Esophagus squamous epithelium (tissue), 5 donors: ENCODE results near the gene PPP1R8. TPM values are rescaled to one million over a fixed set of nuclear protein-coding genes. Genes with fewer than 3 reads are reported as not detected.
"Not testable (repeated sequence)": the region's sequence is repeated elsewhere in the genome, so short reads cannot be mapped to it uniquely, and the experiment has no call there.

ENCODE experiments used
- DNase-seq: peaks from one replicate; lab custom pipeline; 2025; lab: John Stamatoyannopoulos, UW
- H3K27ac ChIP-seq, 4 donors: fragments of 200-600 bp; sonication (generic); one replicate each; pipeline ENCODE4 v1.5.1; 2016 to 2019; ENCODE audit warnings: mild to moderate bottlenecking in 1 of 4
- H3K27me3 ChIP-seq, 4 donors: fragments of 200-600 bp; sonication (generic); 1 replicate in 3 of 4; 2 replicates in 1 of 4; pipeline versions ENCODE4 v1.5.1 to v1.6.0; 2017 to 2021; ENCODE audit warnings: antibody characterized with exemption in 1 of 4
- H3K36me3 ChIP-seq, 3 donors: fragments of 200-600 bp; sonication (generic); one replicate each; pipeline ENCODE4 v1.5.1; 2016 to 2019
- H3K4me1 ChIP-seq, 3 donors: fragments of 200-600 bp; sonication (generic); one replicate each; pipeline ENCODE4 v1.5.1; 2017 to 2019
- H3K4me3 ChIP-seq, 4 donors: fragments of 200-600 bp; sonication (generic); 1 replicate in 3 of 4; 2 replicates in 1 of 4; pipeline ENCODE4 v1.5.1; 2016 to 2019; ENCODE audit warnings: mild to moderate bottlenecking in 2 of 4, moderate library complexity in 1 of 4
- H3K9me3 ChIP-seq, 3 donors: fragments of 200-600 bp; sonication (generic); one replicate each; pipeline ENCODE4 v1.5.1; 2016 to 2019
- POLR2A ChIP-seq, 4 donors: fragments of 450-650 bp; IDR thresholded peaks; one replicate each; pipeline ENCODE4 v1.6.1; 2017; ENCODE audit warnings: antibody characterized with exemption in 4 of 4, mild to moderate bottlenecking in 4 of 4, moderate library complexity in 3 of 4
- WGBS, 2 donors: methylation state at CpG; one replicate each; pipeline ENCODE4 v1.1.5; 2018; 5-methylcytosine and 5-hydroxymethylcytosine counted together
- intact Hi-C: fragments of 100-400 bp; cut with DNase I; formaldehyde crosslinking; loops from one replicate; pipeline ENCODE4 v1.15.0; 2022
- total RNA-seq, 4 donors: library from RNA; depleted of rRNA; stranded (reverse); fragments of >200 nt; gene quantifications; one replicate each; pipeline ENCODE4 v1.1.0, GENCODE V29; 2016
- TF ChIP-seq, protein P1 (sequence below), 6 experiments: fragments of 450-650 bp in 4 of 6; fragments of 200-600 bp in 2 of 6; sonication (generic) in 2 of 6; IDR thresholded peaks; one replicate each; pipeline ENCODE4 v1.5.1; 2016 to 2019; ENCODE audit warnings: antibody characterized with exemption in 6 of 6, mild to moderate bottlenecking in 4 of 6, moderate library complexity in 4 of 6
- donor health status: DM: yes; HTN: yes; CAD: no.

PPP1R8 gene
- total RNA-seq, 4 donors from 2014 or later = 21.3 to 41.2 (median 33.4) TPM

DNA sequence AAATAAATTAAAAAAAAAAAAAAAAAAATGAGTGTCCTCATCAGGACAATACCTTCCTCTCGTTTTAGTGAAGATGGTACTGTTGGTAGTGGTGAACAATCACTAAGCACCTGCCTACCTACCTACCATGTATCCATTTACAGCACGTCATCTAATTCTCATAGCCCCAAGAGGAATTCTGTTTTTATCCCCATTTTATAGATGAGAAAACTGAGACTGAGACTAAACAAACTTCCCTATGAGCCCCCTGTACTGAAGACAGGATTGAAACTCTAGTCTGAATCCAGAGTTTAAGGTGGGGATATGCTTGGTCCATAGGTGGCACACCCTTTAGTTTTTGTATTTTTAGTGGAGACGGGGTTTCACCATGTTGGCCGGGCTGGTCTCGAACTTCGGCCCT is 24.5 kb downstream of the PPP1R8 start:
- WGBS, 2 donors = 78 to 83% methylated on average over 6 of the region's 6 CpGs
- Histone ChIP-seq H3K27ac (no peak overlapping the region), H3K9me3 (no peaks in the 10 kb centered on the region), H3K4me1 (peaks cover 3 to 12% (median 5%) of the 10 kb centered on the region in 3 donors), H3K4me3 (no peak overlapping the region), H3K27me3 (no peaks in the 10 kb centered on the region), H3K36me3 (peaks cover 2 to 20% (median 7%) of the 10 kb centered on the region in 3 donors)
- DNase-seq = no peak
- no peak for TF ChIP-seq POLR2A (IDR thresholded peaks at IDR 0.05)
- TF ChIP-seq, protein P1, sequence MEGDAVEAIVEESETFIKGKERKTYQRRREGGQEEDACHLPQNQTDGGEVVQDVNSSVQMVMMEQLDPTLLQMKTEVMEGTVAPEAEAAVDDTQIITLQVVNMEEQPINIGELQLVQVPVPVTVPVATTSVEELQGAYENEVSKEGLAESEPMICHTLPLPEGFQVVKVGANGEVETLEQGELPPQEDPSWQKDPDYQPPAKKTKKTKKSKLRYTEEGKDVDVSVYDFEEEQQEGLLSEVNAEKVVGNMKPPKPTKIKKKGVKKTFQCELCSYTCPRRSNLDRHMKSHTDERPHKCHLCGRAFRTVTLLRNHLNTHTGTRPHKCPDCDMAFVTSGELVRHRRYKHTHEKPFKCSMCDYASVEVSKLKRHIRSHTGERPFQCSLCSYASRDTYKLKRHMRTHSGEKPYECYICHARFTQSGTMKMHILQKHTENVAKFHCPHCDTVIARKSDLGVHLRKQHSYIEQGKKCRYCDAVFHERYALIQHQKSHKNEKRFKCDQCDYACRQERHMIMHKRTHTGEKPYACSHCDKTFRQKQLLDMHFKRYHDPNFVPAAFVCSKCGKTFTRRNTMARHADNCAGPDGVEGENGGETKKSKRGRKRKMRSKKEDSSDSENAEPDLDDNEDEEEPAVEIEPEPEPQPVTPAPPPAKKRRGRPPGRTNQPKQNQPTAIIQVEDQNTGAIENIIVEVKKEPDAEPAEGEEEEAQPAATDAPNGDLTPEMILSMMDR (IDR thresholded peaks at IDR 0.05) = no peak
- intact Hi-C loops = loop anchor here (5.0 kb wide), 1 partner anchor 127 kb away; no protein-coding TSS in a partner anchor

DNA sequence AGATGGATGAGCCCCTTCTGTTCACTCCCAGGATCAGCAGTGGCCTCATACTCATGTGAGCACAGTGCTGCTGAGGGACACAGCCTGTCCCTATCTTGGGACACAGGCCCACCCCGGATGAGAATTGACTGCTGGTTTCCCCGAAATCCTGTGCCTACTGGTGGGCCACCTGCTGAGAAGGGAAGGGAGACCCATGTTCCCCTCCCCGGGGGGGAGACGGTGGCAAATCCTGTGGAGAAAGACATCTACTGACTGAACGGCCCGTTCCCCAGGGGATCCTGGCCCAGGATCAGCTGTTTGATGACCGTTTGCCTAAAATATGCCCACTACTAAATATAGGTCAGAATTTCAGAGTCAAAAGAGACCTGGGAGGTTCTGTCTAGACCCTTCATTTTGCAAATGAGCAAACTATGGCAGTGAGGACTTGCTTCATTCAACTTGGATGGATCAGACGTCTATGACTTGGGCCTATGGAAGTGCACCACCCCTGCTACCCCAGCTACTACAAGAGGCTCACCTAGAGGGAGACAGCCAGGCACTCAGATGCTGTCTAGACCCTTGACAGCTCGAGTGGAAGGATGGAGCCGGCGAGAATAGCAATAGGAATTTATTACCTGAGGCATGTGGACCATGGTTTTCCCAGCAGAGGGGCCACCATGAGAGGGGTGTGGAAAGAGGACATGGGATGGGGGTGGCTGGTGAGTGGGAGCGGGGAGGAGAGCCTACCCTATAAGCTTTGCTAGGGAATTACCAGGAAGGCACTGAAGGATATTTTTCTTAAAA is 26.2 kb downstream of the PPP1R8 start:
- no peak for DNase-seq
- H3K4me3 ChIP-seq = no peak overlapping the region
- no peak overlapping the region for H3K27ac ChIP-seq
- H3K9me3 ChIP-seq = no peaks in the 10 kb centered on the region
- H3K36me3 ChIP-seq = peaks cover 0 to 3% (median 0%) of the 10 kb centered on the region in 3 donors
- H3K27me3 ChIP-seq = no peaks in the 10 kb centered on the region
- peaks cover 3 to 10% (median 5%) of the 10 kb centered on the region in 3 donors for H3K4me1 ChIP-seq
- intact Hi-C loops = loop anchor here (5.0 kb wide), 1 partner anchor 126 kb away; no protein-coding TSS in a partner anchor
- no peak for TF ChIP-seq POLR2A (IDR thresholded peaks at IDR 0.05)
- TF ChIP-seq, protein P1 (IDR thresholded peaks at IDR 0.05) = no peak
- WGBS, 2 donors = 65 to 66% methylated on average over 8 to 12 of the region's 12 CpGs

DNA sequence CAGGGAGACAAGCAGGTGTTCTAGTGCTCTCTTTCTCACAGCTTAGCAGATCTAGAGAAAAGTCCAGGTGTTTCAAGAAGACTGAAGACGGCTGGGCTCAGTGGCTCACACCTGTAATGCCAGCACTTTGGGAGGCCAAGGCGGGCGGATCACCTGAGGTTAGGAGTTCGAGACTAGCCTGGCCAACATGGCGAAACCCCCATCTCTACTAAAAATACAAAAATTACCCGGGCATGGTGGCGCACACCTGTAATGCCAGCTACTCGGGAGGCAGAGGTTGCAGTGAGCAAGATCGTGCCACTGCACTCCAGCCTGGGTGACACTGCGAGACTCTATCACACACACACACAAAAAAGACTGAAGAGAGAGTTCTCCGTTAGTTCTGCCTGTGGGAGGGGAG is 27.0 kb downstream of the PPP1R8 start:
- intact Hi-C loops = loop anchor here (5.0 kb wide), 1 partner anchor 125 kb away; no protein-coding TSS in a partner anchor
- H3K4me3 ChIP-seq, H3K27ac ChIP-seq, H3K27me3 ChIP-seq, DNase-seq, H3K36me3 ChIP-seq, H3K9me3 ChIP-seq: not testable (repeated sequence)
- 76 to 86% methylated on average over 9 to 10 of the region's 11 CpGs for WGBS, 2 donors
- H3K4me1 ChIP-seq = peaks cover 3 to 13% (median 5%) of the 10 kb centered on the region in 3 donors

DNA sequence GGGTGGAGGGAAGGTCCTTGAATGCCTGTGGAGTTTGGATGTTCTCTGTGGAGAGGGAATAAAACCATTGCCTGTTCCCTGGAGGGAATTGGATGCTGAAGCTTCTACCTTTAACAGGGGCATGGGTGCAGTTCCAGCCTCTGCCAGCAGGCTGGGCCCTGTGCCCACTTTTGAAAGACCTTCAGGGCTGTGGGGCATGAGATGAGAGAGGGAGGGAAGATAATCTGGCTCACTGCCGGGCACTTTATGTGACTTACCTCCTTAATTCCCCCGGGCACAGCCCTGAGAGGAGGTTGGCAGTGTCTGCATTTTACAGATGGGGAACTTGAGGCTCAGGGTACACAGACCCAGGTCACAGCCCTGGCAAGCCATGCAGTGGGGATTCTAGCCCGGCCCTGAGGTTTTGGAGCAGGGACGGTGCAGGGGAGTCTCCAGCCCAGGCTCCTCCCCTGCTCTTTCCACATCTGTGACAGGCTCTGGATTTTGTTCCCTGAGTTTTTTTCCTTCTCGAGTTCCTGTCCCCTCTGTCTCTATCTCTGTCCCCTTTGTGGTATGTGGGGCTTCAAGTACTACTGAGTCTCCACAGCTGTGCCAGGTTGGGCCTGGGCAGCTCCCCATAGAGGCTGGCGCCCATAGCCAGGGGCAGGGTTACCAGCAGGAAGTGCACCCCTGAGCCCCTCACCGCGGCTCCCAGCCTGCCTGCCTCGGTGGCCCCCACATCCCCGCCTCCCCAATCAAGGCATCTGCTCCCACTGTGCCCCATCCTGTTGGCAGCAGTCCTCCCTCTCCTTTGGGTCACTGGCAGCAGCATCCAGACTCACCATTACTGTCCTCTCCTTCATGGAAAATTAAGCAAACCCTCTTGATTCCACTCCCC is 27.7 kb downstream of the PPP1R8 start:
- H3K9me3 ChIP-seq = no peaks in the 10 kb centered on the region
- intact Hi-C loops = loop anchor here (5.0 kb wide), 1 partner anchor 124 kb away; no protein-coding TSS in a partner anchor
- peaks cover 9 to 21% (median 11%) of the 10 kb centered on the region in 3 donors for H3K4me1 ChIP-seq
- H3K4me3 ChIP-seq = peak overlapping the region in 1 of 4 donors; percentile 42
- H3K36me3 ChIP-seq = no peaks in the 10 kb centered on the region
- DNase-seq = no peak
- WGBS, 2 donors = 28 to 49% methylated on average over 8 of the region's 10 CpGs
- H3K27ac ChIP-seq = peak overlapping the region in 3 of 4 donors; percentile 31 to 39 (median 34)
- no peak for TF ChIP-seq POLR2A (IDR thresholded peaks at IDR 0.05)
- TF ChIP-seq, protein P1 (IDR thresholded peaks at IDR 0.05) = peak; percentile 94 to 98 (median 98)
- H3K27me3 ChIP-seq = no peaks in the 10 kb centered on the region

DNA sequence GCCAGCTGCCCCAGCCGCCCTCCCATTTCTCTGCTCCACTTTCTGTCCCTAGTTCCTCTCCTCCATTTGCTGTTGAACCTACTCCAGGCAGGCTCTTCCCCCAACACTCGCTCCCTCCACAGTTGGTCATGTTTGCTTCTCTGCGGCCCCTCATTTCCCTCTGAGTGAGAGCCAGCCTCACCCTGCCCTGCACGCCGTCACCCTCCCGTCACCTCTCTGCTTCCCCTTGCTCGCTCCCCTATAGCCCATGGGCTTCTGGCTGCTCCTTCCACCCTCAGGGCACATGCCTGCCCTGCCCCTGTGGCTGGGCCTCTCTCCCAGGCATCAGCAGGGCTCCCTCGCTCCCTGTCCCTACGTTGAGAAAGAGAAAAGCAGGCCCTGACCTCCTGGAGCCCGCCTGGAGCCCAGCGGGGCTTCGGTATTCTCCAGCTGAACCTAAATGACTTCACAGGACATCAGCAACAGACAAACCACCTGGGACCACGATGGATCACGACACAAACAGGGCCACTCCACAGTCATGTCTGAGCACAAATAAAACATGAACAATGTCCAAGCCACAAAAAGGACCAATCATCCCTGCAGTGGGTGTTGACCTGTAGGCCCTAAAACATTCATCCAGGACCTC is 28.5 kb downstream of the PPP1R8 start:
- intact Hi-C loops = loop anchor here (5.0 kb wide), 1 partner anchor 123 kb away; no protein-coding TSS in a partner anchor
- 83 to 85% methylated on average over 9 of the region's 14 CpGs for WGBS, 2 donors
- H3K27me3 ChIP-seq = no peaks in the 10 kb centered on the region
- no peak overlapping the region for H3K4me3 ChIP-seq
- no peak for TF ChIP-seq POLR2A (IDR thresholded peaks at IDR 0.05)
- TF ChIP-seq, protein P1 (IDR thresholded peaks at IDR 0.05) = no peak
- DNase-seq = no peak
- no peaks in the 10 kb centered on the region for H3K36me3 ChIP-seq
- H3K27ac ChIP-seq = peak overlapping the region in 1 of 4 donors; percentile 31
- H3K4me1 ChIP-seq = peaks cover 12 to 28% (median 17%) of the 10 kb centered on the region in 3 donors
- no peaks in the 10 kb centered on the region for H3K9me3 ChIP-seq
